D341Med (cell line): ENCODE measurements around the gene CHFR.
A peak's percentile ranks its signal among the peaks of the same experiment; 100 is the strongest.
"Not testable (repeated sequence)": the region's sequence is repeated elsewhere in the genome, so short reads cannot be mapped to it uniquely, and the experiment has no call there.

ENCODE experiments used
- DNase-seq: peaks from one replicate; pipeline ENCODE4 v3.0.0; 2012; ENCODE audit warnings: low spot score

CHFR gene

GRCh38 chr12:132839558-132840235 lies 47.7 kb downstream of the CHFR start:
- DNase-seq = no peak

GRCh38 chr12:132838410-132839080 lies 48.9 kb downstream of the CHFR start:
- no peak for DNase-seq

- DNase-seq = no peak
Observed at GRCh38 chr12:132837693-132838409, 49.6 kb downstream of the CHFR start.

- no peak for DNase-seq
Observed at GRCh38 chr12:132836795-132837331, 50.5 kb downstream of the CHFR start.

- DNase-seq = not testable (repeated sequence)
Observed at GRCh38 chr12:132836230-132836629, 51.2 kb downstream of the CHFR start.

- no peak for DNase-seq
Observed at GRCh38 chr12:132835076-132836025, 52.1 kb downstream of the CHFR start.

- DNase-seq = no peak
Observed at GRCh38 chr12:132834181-132834711, 53.2 kb downstream of the CHFR start.

- no peak for DNase-seq
Observed at GRCh38 chr12:132833341-132833740, 54.1 kb downstream of the CHFR start.

- DNase-seq = no peak
Observed at GRCh38 chr12:132831771-132832170, 55.6 kb downstream of the CHFR start.

- peak; percentile 100 for DNase-seq
Observed at GRCh38 chr12:132828706-132829534, 58.5 kb downstream of the CHFR start, which contains the start of gene GOLGA3. GOLGA3 (minus strand) TSS chr12:132828869; CDS start chr12:132822128, 6,741 bp downstream.

- DNase-seq = peak; percentile 52
Observed at GRCh38 chr12:132827763-132828703, 59.4 kb downstream of the CHFR start.

- no peak for DNase-seq
Observed at GRCh38 chr12:132825861-132826260, 61.5 kb downstream of the CHFR start.

GRCh38 chr12:132825089-132825488 lies 62.3 kb downstream of the CHFR start:
- no peak for DNase-seq

- no peak for DNase-seq
Observed at GRCh38 chr12:132824053-132824452, 63.4 kb downstream of the CHFR start.

GRCh38 chr12:132818562-132818961 lies 68.8 kb downstream of the CHFR start:
- no peak for DNase-seq

GRCh38 chr12:132814232-132814631 lies 73.2 kb downstream of the CHFR start:
- no peak for DNase-seq

GRCh38 chr12:132813443-132813842 lies 74.0 kb downstream of the CHFR start:
- no peak for DNase-seq

GRCh38 chr12:132812631-132813305 lies 74.6 kb downstream of the CHFR start:
- no peak for DNase-seq

- DNase-seq = not testable (repeated sequence)
Observed at GRCh38 chr12:132809391-132809790, 78.0 kb downstream of the CHFR start.
